ENCODE data around the gene HS3ST3B1. TPM values are rescaled to one million over a fixed set of nuclear protein-coding genes. Genes with fewer than 3 reads are reported as not detected.

The HS3ST3B1 gene
- total RNA-seq, 4 donors from 2014 or later: 0.40 to 2.5 (median 1.2) TPM; not detected in 1

DNA sequence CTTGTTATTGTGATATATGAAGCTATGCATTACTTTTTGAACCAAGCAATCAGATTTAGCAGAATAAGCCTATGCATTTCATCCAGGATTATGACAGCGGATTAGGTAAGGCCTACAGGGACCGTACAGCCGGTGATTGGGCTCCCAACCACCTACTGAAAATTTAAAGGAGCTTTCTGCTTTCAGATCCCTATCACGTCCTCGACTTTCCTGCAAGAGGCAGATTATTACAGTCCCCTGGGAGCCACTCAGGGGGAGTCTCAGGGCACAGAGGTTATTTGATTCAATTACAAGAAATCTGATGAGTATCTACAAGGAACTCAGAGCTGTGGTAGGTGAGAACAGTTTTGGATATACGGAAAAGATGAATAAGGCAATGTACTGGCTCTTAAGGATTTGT is 80.7 kb downstream of the HS3ST3B1 start:
- no peak for TF ChIP-seq POLR2A (IDR thresholded peaks at IDR 0.05)
- no peak for TF ChIP-seq CTCF (IDR thresholded peaks at IDR 0.05)
- TF ChIP-seq POLR2AphosphoS5 (IDR thresholded peaks at IDR 0.05): no peak
- TF ChIP-seq EP300 (IDR thresholded peaks at IDR 0.05; ENCODE audit: low read depth): no peak
- no peak overlapping the region for H3K27ac ChIP-seq
- H3K27me3 ChIP-seq: no peaks in the 10 kb centered on the region
- no peaks in the 10 kb centered on the region for H3K36me3 ChIP-seq
- WGBS, 2 donors (ENCODE audit: low coverage in 1 of 2): 76 to 86% methylated on average over 3 to 6 of the region's 6 CpGs
- in situ Hi-C loops (cut with MboI; ENCODE audit: low pct_ligation_motif_present in 1 of 4, low pct_unique_long_range_greater_than_20kb in 1 of 4, low sequenced_read_pairs in 3 of 4): no loop called here
- no peak for DNase-seq
- no peaks in the 10 kb centered on the region for H3K9me3 ChIP-seq
- H3K4me3 ChIP-seq: no peak overlapping the region
- no peaks in the 10 kb centered on the region for H3K4me1 ChIP-seq
- intact Hi-C loops (cut with DNase I; ENCODE audit: low total_unique reads): no loop called here

GRCh38 chr17:14387036-14387435 is 86.2 kb downstream of the HS3ST3B1 start:
- Histone ChIP-seq H3K27me3 (no peaks in the 10 kb centered on the region), H3K36me3 (no peaks in the 10 kb centered on the region), H3K4me1 (no peaks in the 10 kb centered on the region), H3K9me3 (no peaks in the 10 kb centered on the region), H3K4me3 (no peak overlapping the region), H3K27ac (no peak overlapping the region)
- no peak for TF ChIP-seq POLR2AphosphoS5 (IDR thresholded peaks at IDR 0.05)
- TF ChIP-seq EP300 (IDR thresholded peaks at IDR 0.05; ENCODE audit: low read depth): no peak
- TF ChIP-seq POLR2A (IDR thresholded peaks at IDR 0.05): no peak
- no peak for TF ChIP-seq CTCF (IDR thresholded peaks at IDR 0.05)
- DNase-seq: no peak
- in situ Hi-C loops (cut with MboI; ENCODE audit: low pct_ligation_motif_present in 1 of 4, low pct_unique_long_range_greater_than_20kb in 1 of 4, low sequenced_read_pairs in 3 of 4): no loop called here
- WGBS, 2 donors (ENCODE audit: low coverage in 1 of 2): 48 to 62% methylated on average over 5 to 7 of the region's 7 CpGs
- intact Hi-C loops (cut with DNase I; ENCODE audit: low total_unique reads): no loop called here

DNA sequence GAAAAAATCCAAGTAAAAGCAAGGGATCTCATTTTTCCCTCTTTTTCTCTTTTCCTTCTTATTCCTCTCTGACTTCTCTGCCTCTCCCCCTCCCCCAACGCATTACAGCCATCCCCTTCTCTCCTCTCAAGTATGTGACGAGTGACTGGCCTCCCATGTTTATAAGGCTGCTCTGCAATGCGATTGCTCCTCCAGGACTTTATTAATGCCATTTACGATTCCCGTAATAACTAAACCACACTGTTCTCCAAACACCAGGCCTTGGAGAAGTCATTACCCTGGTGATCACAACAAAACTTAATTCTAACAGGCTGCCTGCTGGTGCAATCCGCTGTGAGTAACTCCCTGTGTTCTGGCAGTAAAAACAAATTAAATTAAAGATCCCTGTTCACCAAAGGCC is 88.8 kb downstream of the HS3ST3B1 start:
- in situ Hi-C loops (cut with MboI; ENCODE audit: low pct_ligation_motif_present in 1 of 4, low pct_unique_long_range_greater_than_20kb in 1 of 4, low sequenced_read_pairs in 3 of 4): no loop called here
- no peak for TF ChIP-seq POLR2A (IDR thresholded peaks at IDR 0.05)
- no peak for TF ChIP-seq CTCF (IDR thresholded peaks at IDR 0.05)
- no peak for TF ChIP-seq EP300 (IDR thresholded peaks at IDR 0.05; ENCODE audit: low read depth)
- TF ChIP-seq POLR2AphosphoS5 (IDR thresholded peaks at IDR 0.05): no peak

DNA sequence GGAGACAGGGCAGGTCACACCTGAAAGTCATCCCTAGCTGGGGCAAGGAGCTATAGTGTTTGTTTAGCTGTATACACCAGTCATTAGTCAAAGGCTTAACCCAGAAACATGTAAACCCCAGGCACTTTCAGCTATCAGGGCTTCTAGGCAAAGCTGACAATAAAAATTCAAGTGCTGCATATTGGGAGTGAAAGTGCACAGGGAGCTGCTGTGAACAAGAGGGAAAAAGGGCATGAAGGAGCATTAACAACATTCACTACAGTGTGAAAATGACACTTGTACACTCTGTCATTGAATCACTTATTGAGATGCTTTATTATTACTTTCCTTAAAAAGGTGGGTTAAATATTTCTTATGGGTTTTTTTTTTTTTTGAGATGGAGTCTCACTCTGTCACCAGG is 92.8 kb downstream of the HS3ST3B1 start:
- Histone ChIP-seq H3K4me1 (no peaks in the 10 kb centered on the region), H3K27me3 (no peaks in the 10 kb centered on the region), H3K4me3 (no peak overlapping the region), H3K9me3 (no peaks in the 10 kb centered on the region), H3K36me3 (no peaks in the 10 kb centered on the region), H3K27ac (no peak overlapping the region)
- intact Hi-C loops (cut with DNase I; ENCODE audit: low total_unique reads) (no loop called here), in situ Hi-C loops (cut with MboI; ENCODE audit: low pct_ligation_motif_present in 1 of 4, low pct_unique_long_range_greater_than_20kb in 1 of 4, low sequenced_read_pairs in 3 of 4) (no loop called here)
- DNase-seq: no peak
- TF ChIP-seq POLR2AphosphoS5 (IDR thresholded peaks at IDR 0.05): no peak
- TF ChIP-seq CTCF (IDR thresholded peaks at IDR 0.05): no peak
- no peak for TF ChIP-seq EP300 (IDR thresholded peaks at IDR 0.05; ENCODE audit: low read depth)
- TF ChIP-seq POLR2A (IDR thresholded peaks at IDR 0.05): no peak

More for the DNA sequence above, 88.8 kb downstream of the HS3ST3B1 start:
- Histone ChIP-seq H3K9me3 (no peaks in the 10 kb centered on the region), H3K4me1 (no peaks in the 10 kb centered on the region), H3K4me3 (no peak overlapping the region), H3K36me3 (no peaks in the 10 kb centered on the region), H3K27ac (peak overlapping the region in 1 of 4 donors; percentile 7), H3K27me3 (no peaks in the 10 kb centered on the region)
- 40 to 57% methylated on average over 4 to 6 of the region's 6 CpGs for WGBS, 2 donors (ENCODE audit: low coverage in 1 of 2)
- no peak for DNase-seq
- intact Hi-C loops (cut with DNase I; ENCODE audit: low total_unique reads): no loop called here

All from transverse colon (tissue), 4 donors.